ENCODE data around the gene ANKRD31.

DNA sequence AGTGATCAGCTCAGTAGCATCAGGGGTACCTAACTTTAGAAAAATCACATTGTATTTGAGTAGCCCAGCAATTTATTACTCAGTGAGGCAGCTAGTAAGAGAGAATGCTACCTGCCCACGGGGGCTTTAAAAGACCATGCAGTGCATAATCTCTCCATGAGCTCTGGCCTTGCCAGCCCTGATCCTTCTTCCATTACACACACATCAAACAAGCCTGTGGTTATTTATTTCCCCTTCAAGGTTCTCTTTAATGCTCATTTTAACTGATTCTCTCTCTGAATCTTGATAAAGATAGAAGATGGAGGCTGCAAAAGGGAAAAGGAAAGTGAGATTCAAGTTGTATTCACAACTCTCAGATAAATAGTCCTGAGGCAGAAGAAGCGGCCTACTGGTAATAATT lies 22.3 kb downstream of the ANKRD31 start:
- TF ChIP-seq, protein P1, sequence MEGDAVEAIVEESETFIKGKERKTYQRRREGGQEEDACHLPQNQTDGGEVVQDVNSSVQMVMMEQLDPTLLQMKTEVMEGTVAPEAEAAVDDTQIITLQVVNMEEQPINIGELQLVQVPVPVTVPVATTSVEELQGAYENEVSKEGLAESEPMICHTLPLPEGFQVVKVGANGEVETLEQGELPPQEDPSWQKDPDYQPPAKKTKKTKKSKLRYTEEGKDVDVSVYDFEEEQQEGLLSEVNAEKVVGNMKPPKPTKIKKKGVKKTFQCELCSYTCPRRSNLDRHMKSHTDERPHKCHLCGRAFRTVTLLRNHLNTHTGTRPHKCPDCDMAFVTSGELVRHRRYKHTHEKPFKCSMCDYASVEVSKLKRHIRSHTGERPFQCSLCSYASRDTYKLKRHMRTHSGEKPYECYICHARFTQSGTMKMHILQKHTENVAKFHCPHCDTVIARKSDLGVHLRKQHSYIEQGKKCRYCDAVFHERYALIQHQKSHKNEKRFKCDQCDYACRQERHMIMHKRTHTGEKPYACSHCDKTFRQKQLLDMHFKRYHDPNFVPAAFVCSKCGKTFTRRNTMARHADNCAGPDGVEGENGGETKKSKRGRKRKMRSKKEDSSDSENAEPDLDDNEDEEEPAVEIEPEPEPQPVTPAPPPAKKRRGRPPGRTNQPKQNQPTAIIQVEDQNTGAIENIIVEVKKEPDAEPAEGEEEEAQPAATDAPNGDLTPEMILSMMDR (IDR thresholded peaks at IDR 0.05) = no peak
- TF ChIP-seq POLR2A (IDR thresholded peaks at IDR 0.05) = no peak

Measured in adrenal gland (tissue), 5 donors.